Endometrial microvascular endothelial cells (primary cell): ENCODE results near the gene MEG3. TPM values are rescaled to one million over a fixed set of nuclear protein-coding genes. Genes with fewer than 3 reads are reported as not detected.
"Not testable (repeated sequence)": the region's sequence is repeated elsewhere in the genome, so short reads cannot be mapped to it uniquely, and the experiment has no call there.

ENCODE experiments used
- in situ Hi-C: cut with HindIII; loops from 2 replicates; pipeline ENCODE4 v1.10.0; 2017; ENCODE audit warnings: low sequenced_read_pairs, low pct_unique_long_range_greater_than_20kb; ENCODE audit errors: inconsistent ontology term
- total RNA-seq: library from RNA; depleted of rRNA; stranded (reverse); fragments of >200 nt; gene quantifications from one replicate; pipeline ENCODE4 v1.2.3, GENCODE V29; 2015; ENCODE audit errors: inconsistent ontology term

The MEG3 gene
- total RNA-seq, 1 donor from 2014 or later, result 107 TPM

DNA sequence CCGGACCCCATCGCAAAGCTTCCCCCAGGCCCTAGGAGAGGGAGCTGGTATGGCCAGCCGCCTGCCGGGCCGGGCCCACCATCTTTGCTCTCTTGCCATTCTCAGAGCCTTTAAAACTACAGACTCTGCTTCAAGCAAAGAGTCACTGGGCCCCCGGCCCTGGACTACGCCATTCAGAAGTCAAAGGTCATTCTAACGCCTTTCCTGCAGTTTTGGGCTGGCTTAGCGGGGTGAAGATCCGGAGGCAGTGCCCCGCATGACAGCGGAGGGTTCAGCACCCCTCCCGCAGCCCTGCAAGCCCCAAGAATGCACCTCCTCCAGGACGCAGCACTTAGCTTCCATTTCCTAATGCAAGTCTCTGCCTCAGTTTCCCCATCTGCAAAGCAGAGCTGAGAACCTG lies 38.3 kb upstream of the MEG3 start:
- in situ Hi-C loops, result no loop called here

DNA sequence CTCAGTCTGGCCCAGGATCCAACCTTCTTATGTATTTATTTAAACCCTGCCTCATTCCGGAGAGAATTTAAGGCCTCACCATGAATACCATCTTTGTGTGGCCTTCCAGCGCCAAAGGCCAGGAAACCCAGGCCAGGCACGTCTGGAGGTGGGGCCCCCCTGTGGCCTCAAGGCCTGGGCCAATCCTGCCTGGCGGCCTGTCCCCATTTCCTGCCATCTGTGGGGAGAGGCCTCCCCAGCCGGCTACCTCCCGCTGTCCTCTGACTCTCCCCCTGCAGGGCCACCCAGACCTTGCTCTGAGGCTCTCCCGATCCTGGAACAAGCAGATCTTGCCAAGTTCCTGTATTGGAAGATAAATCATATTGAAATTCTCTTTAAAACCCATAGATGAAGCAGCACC lies 37.4 kb upstream of the MEG3 start:
- in situ Hi-C loops, result no loop called here

DNA sequence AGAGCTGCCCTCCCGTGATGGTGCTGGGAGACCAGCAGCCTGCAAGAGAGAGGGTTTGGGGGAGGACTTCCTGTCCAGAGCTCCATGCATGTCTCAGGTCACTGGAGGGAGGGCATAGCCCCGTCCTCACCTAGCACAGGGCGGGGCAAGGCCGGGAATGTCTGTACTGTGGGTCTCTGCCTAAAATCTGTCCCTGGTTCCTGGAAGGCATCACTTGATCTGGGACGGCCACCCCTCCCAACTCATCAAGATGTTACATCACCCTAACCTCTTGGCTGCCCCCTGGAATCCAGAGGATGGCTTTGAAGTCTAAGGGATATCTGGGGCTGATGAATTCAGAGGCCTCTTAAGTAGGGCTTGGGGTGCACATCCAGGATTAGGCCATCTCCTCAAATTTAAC lies 37.0 kb upstream of the MEG3 start:
- in situ Hi-C loops, result no loop called here

DNA sequence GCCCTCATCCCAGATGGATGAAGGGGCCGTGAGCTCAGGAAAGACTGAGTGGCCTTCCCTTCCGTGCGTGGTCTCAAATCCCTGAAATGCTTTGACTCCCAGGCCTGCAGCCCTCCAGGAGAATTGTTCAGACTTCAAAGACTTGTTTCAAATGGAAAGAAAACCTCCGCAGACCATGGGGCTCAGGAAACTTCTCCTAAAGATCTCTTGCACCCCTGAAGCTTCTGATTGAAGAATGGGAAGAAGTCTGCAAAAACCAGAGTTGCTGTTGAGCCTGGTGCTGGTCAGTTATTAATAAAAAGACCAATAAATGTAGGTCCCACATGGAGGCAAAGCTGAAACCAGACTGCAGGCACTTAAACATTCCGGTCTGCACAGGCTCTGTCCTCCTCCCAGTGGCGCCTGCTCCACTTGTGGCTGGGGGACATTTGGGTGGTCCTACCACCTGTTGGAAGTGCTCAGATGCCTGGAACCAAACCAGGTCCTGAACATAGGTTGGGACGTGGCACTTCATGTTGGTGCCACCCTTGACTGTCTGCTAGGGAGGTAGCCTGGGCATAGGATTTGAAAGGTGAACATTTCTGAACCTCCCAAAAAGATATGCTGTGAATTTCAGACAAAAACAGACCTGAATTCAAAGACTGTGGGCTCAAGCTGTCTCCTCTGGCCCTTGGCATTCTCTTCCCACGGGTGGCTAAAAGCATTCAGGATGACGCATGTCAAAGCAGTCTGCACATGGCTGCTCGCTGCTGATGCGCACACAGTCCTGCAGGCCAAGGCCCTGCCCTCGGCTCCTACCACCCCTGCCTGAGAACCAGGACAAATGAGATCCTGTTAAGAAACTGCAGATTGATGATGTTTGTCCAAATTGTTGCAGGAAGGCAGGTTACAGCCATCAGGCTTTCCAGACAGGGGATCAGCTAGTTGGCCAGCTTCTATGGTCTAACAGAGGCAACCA lies 36.2 kb upstream of the MEG3 start:
- in situ Hi-C loops, result no loop called here

DNA sequence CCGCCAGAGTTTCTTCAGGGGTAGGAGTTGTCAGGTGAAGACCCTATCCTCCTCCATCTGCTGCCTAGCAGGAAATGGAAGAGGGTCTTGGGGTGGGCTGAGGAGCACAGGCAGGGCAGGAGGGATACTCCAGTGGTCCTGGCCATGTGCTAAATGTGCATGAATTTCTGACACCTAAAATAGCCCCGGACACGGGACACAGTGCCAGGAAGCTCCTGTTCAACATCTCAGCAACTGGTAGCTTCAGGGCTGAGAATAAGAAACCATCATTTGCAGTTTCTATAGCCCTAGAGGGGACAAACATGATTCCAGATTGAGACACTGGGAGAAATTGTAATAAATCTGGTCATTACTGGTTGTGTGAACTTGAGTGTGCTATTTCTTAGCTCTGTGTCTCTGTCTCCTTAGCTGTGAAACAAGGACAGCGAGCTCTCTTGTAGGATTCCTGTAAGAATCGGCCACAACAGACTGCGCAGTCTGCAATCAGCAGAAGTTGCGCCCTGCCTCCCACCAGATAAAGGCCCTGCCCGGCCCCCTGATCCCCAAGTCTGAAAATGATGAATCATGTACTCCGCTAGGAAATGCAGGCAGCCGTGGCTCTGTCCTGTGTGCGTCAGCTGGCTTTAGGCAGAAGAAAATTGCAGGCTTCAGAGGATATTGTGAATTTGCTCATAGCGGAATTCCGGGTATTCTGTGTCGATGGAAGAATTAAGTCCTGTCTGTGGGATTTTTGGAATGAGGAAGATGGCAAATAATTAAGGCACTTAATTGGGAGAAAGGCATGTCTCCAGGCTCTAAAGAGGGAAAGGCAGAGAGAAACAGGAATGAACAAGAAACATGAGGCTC lies 35.2 kb upstream of the MEG3 start:
- in situ Hi-C loops, result no loop called here

DNA sequence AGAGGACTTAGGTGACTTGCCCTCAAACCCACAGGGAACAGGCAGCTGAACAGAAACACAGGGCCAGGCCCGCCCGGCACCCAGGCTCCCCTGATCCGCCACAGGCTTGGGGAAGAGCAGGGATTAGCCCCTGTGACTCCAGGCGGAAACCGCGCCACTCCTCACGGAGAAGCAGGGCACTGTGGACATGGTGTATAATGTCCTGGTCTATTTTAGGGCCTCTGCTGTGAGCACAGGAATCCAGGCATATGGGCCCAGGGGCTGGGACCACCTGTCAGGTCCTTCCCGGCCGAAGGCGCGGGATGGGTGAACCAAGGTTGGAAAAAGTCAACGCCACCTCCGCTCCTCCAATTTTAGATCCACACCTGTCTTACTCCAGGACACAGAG lies 34.6 kb upstream of the MEG3 start:
- in situ Hi-C loops, result no loop called here

DNA sequence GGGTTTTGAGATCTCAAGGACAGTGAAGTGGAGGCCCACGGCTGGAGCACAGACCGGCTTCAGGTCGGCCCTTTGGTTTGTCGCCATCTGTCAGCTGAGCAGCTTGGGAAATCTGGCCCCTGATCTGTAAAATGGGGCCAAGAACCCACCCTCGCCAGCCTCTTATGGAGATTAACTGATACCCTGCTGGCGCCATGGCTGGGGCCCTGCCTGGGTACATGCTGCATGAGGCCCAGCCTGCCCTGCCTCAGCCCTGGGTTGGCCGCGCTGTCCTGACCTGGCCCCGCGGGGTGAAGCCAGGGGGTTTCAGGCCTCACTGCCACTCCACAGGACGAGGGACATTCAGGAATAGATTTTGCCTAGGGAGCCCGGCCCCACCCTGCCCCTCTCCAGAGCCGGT lies 33.9 kb upstream of the MEG3 start:
- in situ Hi-C loops, result no loop called here

DNA sequence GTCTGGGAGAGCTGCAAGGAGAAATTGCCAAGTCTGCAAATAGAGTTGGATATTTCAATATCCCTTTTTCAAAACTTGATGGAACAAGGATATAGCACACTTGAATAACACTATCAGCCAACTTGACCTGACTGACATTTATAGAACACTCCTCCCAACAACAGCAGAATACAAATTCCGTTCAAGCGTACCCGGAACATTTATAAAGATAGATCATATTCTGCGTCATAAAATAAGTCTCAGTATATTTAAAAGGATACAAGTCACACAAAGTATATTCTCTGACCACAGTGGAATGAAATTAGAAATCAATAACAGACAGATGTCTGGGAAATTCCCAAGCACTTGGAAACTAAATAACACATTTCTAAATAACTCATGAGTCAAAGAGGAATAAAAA lies 29.0 kb upstream of the MEG3 start:
- in situ Hi-C loops, result no loop called here

DNA sequence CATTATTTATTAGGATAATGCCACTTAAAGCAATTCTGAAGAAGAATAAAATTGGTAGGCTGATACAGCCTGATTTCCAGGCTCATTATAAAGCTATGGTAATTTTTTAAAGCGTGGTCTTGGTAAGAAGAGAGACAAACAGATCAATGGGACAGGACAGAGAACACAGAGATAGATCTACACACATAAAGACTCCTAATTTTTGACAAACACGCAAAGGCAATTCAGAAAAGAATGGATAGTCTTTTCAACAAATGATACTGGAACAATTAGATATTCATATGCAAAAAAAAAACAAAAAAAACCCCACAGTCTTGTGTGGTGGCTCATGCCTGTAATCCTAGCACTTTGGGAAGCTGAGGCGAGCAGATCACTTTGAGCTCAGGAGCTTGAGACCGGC lies 25.9 kb upstream of the MEG3 start:
- in situ Hi-C loops, result no loop called here

DNA sequence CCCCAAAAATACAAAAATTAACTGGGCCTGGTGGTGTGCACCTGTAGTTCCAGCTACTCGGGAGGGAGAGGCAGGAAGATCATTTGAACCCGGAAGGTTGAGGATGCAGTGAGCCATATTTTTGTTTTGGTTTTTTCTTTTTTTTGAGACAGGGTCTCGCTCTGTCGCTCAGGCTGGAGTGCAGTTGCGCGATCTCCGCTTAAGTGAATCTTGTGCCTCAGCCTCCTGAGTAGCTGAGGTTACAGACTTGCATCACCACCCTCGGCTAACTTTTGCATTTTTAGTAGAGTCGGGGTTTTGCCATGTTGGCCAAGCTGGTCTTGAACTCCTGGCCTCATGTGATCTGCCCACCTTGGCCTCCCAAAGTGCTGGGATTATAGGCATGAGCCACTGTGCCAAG lies 24.5 kb upstream of the MEG3 start:
- in situ Hi-C loops, result not testable (repeated sequence)

DNA sequence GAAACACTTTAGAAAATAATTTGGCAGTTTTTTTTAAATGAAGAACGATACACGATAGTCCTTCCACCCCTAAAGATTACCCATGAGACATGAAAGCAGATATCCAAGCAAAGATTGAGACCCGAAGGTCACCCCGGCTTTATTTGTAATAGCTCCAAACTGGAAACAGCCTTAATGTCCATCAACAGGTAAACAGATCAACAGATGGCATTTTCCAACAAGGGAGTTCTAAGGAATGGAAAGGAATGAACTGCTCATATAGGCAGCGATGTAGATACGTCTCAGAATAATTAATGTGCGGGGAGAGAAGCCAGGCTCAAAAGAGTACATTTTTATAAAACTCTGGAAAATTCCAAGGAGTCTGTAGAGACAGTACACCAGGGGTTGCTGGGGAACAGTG lies 23.7 kb upstream of the MEG3 start:
- in situ Hi-C loops, result no loop called here

DNA sequence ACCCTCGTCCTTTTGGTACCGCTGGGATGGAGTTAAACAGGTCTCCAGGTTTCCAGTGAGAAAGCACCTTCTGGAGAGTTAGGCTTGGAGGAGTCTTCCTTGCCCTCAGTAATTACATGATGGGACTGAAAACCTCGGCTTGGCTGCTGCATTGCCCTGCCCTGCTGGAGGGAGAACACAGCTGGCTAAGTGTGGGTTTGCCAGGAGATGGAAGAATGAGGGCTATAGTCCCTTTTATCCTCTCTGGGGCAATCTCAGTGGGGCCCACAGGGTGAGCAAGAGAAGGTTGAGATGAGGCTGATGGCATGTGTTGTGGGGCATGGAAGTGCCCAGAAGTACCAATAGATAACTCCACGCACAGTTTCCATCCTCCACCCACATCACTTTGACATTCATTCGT lies 23.2 kb upstream of the MEG3 start:
- in situ Hi-C loops, result no loop called here

DNA sequence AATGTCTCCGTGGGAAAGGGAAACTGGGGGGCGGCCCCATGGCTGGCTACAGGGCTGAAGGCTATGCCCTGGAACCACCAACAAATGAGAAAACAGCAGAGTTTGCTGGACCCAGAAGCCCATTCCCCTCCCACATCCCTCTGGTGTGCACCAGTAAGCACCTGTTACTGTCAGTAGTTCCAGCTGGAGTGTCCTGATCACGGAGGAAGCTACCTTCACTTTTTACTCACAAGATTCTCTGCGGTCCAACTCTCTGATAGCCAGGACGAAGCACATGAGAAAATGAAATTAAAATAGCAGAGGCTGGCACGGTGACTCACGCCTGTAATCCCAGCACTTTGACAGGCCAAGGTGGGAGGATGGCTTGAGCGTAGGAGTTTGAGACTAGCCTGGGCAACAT lies 22.7 kb upstream of the MEG3 start:
- in situ Hi-C loops, result no loop called here

DNA sequence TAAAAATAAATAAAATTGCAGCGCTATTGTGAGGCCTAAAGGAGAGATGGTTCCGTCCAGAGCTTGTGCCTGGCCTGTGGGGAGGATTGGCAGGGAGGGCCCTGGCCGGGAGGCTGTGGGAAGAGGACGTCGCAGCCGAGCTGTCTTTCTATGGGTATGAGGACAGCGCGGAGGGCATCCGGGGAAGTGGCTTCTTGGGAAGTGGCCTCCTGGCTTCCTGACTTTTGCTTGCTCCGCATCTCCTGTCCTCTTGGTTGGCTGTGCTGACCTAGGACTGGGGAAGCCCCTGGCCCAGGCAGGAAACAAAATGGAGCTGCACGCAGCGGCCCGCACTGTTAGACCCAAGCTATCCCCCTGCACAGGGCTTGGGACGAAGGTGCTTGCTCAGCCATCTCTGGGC lies 22.2 kb upstream of the MEG3 start:
- in situ Hi-C loops, result no loop called here

DNA sequence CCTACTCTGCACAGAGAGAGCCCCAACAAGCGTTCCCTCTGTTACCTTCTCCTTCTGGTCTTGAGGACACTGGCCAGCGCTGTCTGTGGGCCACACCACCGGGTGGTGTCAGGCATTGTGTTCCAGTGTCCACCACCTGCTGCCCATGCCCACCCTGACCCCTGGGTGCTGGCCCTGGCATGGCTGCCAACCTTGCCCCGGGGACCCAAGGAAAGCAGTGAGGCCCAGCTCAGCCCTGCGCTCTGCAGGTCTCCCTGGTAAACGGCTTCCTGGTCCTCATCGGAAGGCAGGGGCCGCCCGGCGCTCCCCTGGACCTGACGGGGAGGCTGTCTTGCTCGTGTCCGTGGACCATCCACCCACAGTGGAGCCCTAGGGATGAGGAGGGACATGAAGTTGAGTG lies 21.8 kb upstream of the MEG3 start:
- in situ Hi-C loops, result no loop called here

DNA sequence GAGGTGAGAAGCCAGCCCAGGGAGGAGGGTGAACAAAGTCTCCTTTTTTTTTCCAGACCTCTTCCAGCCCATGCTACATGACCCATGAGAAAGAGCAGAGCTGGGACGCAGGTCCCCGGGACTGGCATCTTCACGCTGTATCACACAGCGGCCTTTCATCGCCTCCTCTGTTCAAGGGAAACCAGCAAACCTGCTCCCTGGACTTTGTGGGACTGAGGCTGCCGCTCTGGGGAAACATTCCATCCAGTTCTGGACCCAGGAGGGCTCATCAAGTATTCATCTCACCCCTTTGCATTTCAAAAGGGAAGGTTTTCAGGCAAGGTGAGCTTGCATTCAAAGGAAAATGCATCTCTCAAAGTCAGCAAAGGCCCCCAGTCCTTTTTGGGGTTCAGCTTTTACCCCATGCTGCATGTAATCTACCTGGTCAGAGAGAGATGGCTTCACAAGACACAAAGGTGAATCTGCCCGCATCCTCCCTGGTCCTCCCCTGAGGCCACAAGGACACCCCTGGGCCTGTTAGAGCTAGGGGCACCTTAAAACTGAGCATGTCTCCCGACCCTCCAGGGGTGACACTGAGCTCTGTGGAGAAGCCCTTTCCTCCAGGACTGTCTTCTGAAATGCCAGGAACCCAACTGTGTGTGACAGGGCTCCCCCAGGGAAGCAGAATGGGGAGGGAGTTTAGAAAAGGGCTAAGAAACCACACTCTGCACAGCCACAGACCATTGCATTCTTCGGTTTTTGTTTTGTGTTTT lies 21.2 kb upstream of the MEG3 start:
- in situ Hi-C loops, result no loop called here

DNA sequence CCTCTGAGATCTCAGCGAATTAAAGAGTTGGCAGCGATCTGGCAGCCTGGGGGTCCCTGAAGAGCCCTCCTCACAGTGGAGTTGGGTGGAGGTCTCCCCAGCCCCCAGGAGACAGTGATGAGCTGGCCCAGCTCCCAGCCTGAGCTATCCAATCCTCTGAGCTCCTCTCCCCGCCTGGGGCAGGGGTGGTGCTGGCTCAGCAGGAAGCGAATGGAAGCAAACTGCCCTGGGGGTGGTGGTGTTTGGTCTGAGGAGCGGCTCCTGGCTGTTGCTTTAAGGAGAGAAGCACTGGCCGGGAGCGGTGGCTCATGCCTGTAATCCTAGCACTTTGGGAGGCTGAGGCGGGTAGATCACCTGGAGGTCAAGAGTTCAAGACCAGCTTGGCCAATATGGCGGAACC lies 19.5 kb upstream of the MEG3 start:
- in situ Hi-C loops, result no loop called here

DNA sequence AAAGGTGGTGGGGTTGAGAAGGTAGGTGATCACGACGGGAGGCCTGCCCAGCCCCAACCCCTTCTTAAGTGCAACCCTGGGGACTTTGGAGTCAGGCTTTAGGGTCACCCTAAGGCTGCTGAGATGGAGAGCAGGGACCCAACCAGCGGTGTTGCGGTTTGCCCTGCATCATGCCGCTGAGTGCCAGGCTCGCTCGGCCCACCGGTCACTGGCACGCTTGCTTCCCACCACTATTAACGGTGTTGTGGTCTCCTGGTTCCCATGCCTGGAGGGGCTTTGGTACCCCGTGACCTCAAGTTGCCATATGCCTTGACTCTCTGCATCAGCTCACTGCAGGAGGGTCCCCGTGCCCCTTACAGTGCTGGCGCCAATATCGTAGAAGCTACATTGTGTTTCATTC lies 18.4 kb upstream of the MEG3 start:
- in situ Hi-C loops, result no loop called here

DNA sequence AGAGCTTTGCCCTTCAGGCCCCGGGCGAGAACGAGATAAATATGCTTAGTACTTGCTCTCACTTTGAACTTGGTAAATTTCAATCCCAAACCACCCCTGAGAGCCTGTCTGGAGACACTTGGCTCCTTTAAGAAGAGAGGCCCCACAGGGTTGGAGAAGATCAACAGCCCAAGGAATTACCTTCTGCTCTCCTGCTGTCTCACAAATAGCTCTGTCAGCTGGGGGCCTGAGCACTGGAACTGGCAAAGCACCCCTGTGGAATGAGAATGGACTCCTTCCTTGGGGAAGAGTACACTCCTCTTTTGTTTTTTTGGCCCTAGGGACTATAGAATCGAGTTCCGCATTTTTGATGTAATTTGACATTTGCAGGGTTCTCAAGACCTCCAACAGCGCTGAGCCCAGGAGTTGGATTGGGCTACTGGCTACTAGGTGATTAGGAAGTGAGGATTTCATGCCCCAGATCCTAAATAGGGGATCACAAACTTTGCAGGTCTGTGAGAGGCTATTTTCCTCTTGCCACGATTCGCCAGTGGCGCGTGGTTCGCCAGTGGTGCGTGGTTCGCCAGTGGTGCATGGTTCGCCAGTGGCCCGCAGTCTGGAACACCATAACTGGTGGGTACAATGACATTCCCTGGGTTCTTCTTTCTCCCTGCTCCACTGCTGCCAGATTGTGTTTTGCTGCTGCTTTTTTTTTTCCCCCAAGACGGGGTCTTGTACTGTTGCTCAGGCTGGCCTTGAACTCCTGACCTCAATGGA lies 17.8 kb upstream of the MEG3 start:
- in situ Hi-C loops, result no loop called here
